Activated effector memory CD4-positive, alpha-beta T cell treated with Interleukin-2 at 50 U/mL for 16 hours (primary cell): Measurements from ENCODE around the gene TYRO3.
"Not testable (repeated sequence)": the region's sequence is repeated elsewhere in the genome, so short reads cannot be mapped to it uniquely, and the experiment has no call there.

Experiments
- DNase-seq: peaks from one replicate; pipeline ENCODE4 v3.0.0-alpha.2; 2020

The TYRO3 gene

GRCh38 chr15:41554915-41555314 is 4.1 kb upstream of the TYRO3 start:
- DNase-seq: no peak

GRCh38 chr15:41556677-41557076 is 2.3 kb upstream of the TYRO3 start:
- DNase-seq: no peak

GRCh38 chr15:41557673-41558399 is 1.2 kb upstream of the TYRO3 start:
- peak; percentile 72 for DNase-seq

- no peak for DNase-seq
These were observed 299 bp downstream of the TYRO3 start for GRCh38 chr15:41559239-41559782.

GRCh38 chr15:41560572-41560874 is 1.5 kb downstream of the TYRO3 start:
- no peak for DNase-seq

GRCh38 chr15:41561104-41561776 is 2.2 kb downstream of the TYRO3 start:
- no peak for DNase-seq

GRCh38 chr15:41561777-41562145 is 2.7 kb downstream of the TYRO3 start:
- no peak for DNase-seq

- DNase-seq: no peak
These were observed 3.2 kb downstream of the TYRO3 start for GRCh38 chr15:41562244-41562643.

- DNase-seq: no peak
These were observed 3.8 kb downstream of the TYRO3 start for GRCh38 chr15:41562784-41563198.

GRCh38 chr15:41564286-41564959 is 5.4 kb downstream of the TYRO3 start:
- no peak for DNase-seq

- no peak for DNase-seq
These were observed 6.0 kb downstream of the TYRO3 start for GRCh38 chr15:41564960-41565502.

GRCh38 chr15:41565702-41566101 is 6.7 kb downstream of the TYRO3 start:
- no peak for DNase-seq

- no peak for DNase-seq
These were observed 7.3 kb downstream of the TYRO3 start for GRCh38 chr15:41566121-41566885.

GRCh38 chr15:41567261-41567660 is 8.2 kb downstream of the TYRO3 start:
- no peak for DNase-seq

- no peak for DNase-seq
These were observed 8.8 kb downstream of the TYRO3 start for GRCh38 chr15:41567862-41568261.

- no peak for DNase-seq
These were observed 9.5 kb downstream of the TYRO3 start for GRCh38 chr15:41568350-41569017.

GRCh38 chr15:41569232-41569631 is 10.2 kb downstream of the TYRO3 start:
- not testable (repeated sequence) for DNase-seq

- no peak for DNase-seq
These were observed 11.8 kb downstream of the TYRO3 start for GRCh38 chr15:41570764-41571163.

GRCh38 chr15:41571948-41572347 is 12.9 kb downstream of the TYRO3 start:
- no peak for DNase-seq

GRCh38 chr15:41572866-41573265 is 13.9 kb downstream of the TYRO3 start:
- no peak for DNase-seq

- no peak for DNase-seq
These were observed 14.4 kb downstream of the TYRO3 start for GRCh38 chr15:41573396-41573795.

- DNase-seq: no peak
These were observed 15.1 kb downstream of the TYRO3 start for GRCh38 chr15:41574158-41574557.
